HCT116 (cell line): ENCODE measurements around the gene INHBE. TPM values are rescaled to one million over a fixed set of nuclear protein-coding genes. Genes with fewer than 3 reads are reported as not detected.

Experiments used
- ATAC-seq: fragments of 200-7000 bp; cut with Tn5 transposase; 2 replicates; pipeline ENCODE4 v1.9.1; 2020; ENCODE audit warnings: mild to moderate bottlenecking, moderate library complexity
- BruUV-seq: library from RNA; stranded (reverse); fragments of 400-500 nt; replicated peaks from 2 replicates; lab custom pipeline; 2021; lab: Mats Ljungman, UMichigan
- CTCF ChIA-PET: fragments of 300-600 bp; sonication (Branson Sonifier 250); formaldehyde crosslinking; loops from one replicate; lab custom pipeline; 2021; ENCODE audit warnings: antibody characterized with exemption; lab: Charles Lee
- POLR2A ChIA-PET: fragments of 300-600, 350-600 bp; sonication (Branson Sonifier 250); formaldehyde crosslinking; loops from one replicate; lab custom pipeline; 2021; ENCODE audit warnings: antibody characterized with exemption; lab: Charles Lee
- RAD21 ChIA-PET, 2 experiments: fragments of 300-600 bp; sonication (Branson Sonifier 250); formaldehyde crosslinking; loops; one replicate each; lab custom pipeline; 2023; ENCODE audit warnings: low total read pairs in 2 of 2; ENCODE audit not compliant: uncharacterized antibody in 2 of 2, unreplicated experiment in 2 of 2, low non-redundant PET in 1 of 2; lab: Charles Lee
- DNase-seq: peaks from one replicate; pipeline ENCODE4 v3.0.0-alpha.2; 2010; ENCODE audit warnings: low read depth, low spot score
- H2AFZ ChIP-seq: fragments of 200-600 bp; shearing (Covaris generic), sonication (generic); 2 replicates; pipeline ENCODE4 v1.6.1; 2017; ENCODE audit warnings: low read depth, mixed run types, mixed read lengths, antibody characterized with exemption, low read length; ENCODE audit not compliant: poor library complexity, severe bottlenecking
- H3K27ac ChIP-seq: 2 replicates; pipeline ENCODE4 v1.5.1; 2012; ENCODE audit warnings: low read depth, low read length
- H3K27me3 ChIP-seq: fragments of 200-600 bp; sonication (generic); 2 replicates; pipeline ENCODE4 v1.6.1; 2016; ENCODE audit warnings: mixed run types, low read length, mixed read lengths; ENCODE audit not compliant: insufficient read depth
- H3K36me3 ChIP-seq, 2 experiments: fragments of 200-500 bp in 1 of 2; fragments of 200-600 bp in 1 of 2; sonication (Bioruptor generic) in 1 of 2; sonication (generic) in 1 of 2; 2 replicates each; pipeline versions ENCODE4 v1.5.1 to v1.6.1; 2014 to 2016; ENCODE audit warnings: low read length in 2 of 2, inconsistent platforms in 1 of 2, mixed read lengths in 1 of 2, mixed run types in 1 of 2; ENCODE audit not compliant: insufficient read depth in 2 of 2, control insufficient read depth in 1 of 2
- H3K4me1 ChIP-seq, 2 experiments: fragments of 200-600 bp in 1 of 2; sonication (generic) in 1 of 2; 2 replicates each; pipeline versions ENCODE4 v1.5.1 to v1.6.1; 2012 to 2017; ENCODE audit warnings: low read length in 2 of 2, inconsistent platforms in 1 of 2, mild to moderate bottlenecking in 1 of 2, mixed read lengths in 1 of 2, mixed run types in 1 of 2, moderate library complexity in 1 of 2; ENCODE audit not compliant: insufficient read depth in 2 of 2, control insufficient read depth in 1 of 2
- H3K4me2 ChIP-seq: fragments of 200-600 bp; sonication (generic); 2 replicates; pipeline ENCODE4 v1.6.1; 2017; ENCODE audit warnings: mixed run types, low read length, mixed read lengths
- H3K4me3 ChIP-seq, 2 experiments: fragments of 200-600 bp in 1 of 2; sonication (generic) in 1 of 2; replicated peaks in 1 of 2; 2 replicates each; pipeline ENCODE4 v1.5.1; 2011 to 2016; ENCODE audit warnings: low read length in 2 of 2, control low read depth in 1 of 2, low read depth in 1 of 2, mild to moderate bottlenecking in 1 of 2, mixed read lengths in 1 of 2, mixed run types in 1 of 2
- H3K79me2 ChIP-seq: fragments of 200-600 bp; sonication (generic); 2 replicates; pipeline ENCODE4 v1.6.1; 2017; ENCODE audit warnings: mild to moderate bottlenecking, mixed run types, low read length, moderate library complexity, mixed read lengths; ENCODE audit not compliant: insufficient read depth
- H3K9ac ChIP-seq: fragments of 200-600 bp; sonication (generic); 2 replicates; pipeline ENCODE4 v1.6.1; 2016; ENCODE audit warnings: low read length, mixed read lengths
- H3K9me2 ChIP-seq: fragments of 200-600 bp; sonication (generic), shearing (Covaris generic); 2 replicates; pipeline ENCODE4 v1.6.1; 2017; ENCODE audit warnings: mixed run types, mild to moderate bottlenecking, moderate library complexity; ENCODE audit not compliant: insufficient read depth
- H3K9me3 ChIP-seq, 2 experiments: fragments of 200-500 bp in 1 of 2; fragments of 200-600 bp in 1 of 2; sonication (Bioruptor generic) in 1 of 2; sonication (generic) in 1 of 2; 2 replicates each; pipeline ENCODE4 v1.6.1; 2014 to 2017; ENCODE audit warnings: low read length in 2 of 2, mixed read lengths in 2 of 2, inconsistent platforms in 1 of 2, low read depth in 1 of 2, mild to moderate bottlenecking in 1 of 2, mixed run types in 1 of 2, moderate library complexity in 1 of 2; ENCODE audit not compliant: control insufficient read depth in 1 of 2, insufficient read depth in 1 of 2
- H4K20me1 ChIP-seq: fragments of 200-600 bp; sonication (generic), shearing (Covaris generic); 2 replicates; pipeline ENCODE4 v1.6.1; 2017; ENCODE audit warnings: mixed run types, mild to moderate bottlenecking, moderate library complexity; ENCODE audit not compliant: insufficient read depth
- ATF3 ChIP-seq: IDR thresholded peaks from 2 replicates; pipeline ENCODE4 v1.6.1; 2012
- CBX3 ChIP-seq: IDR thresholded peaks from 2 replicates; pipeline ENCODE4 v1.6.1; 2012; ENCODE audit warnings: low read depth
- ELF1 ChIP-seq: IDR thresholded peaks from 2 replicates; pipeline ENCODE4 v1.6.1; 2012; ENCODE audit warnings: low read depth, borderline replicate concordance
- EZH2phosphoT487 ChIP-seq: fragments of 200-600 bp; IDR thresholded peaks from 2 replicates; pipeline ENCODE4 v1.6.1; 2018; ENCODE audit warnings: antibody characterized with exemption, borderline replicate concordance
- FOSL1 ChIP-seq: IDR thresholded peaks from 2 replicates; pipeline ENCODE4 v1.6.1; 2012; ENCODE audit warnings: low read depth
- POLR2A ChIP-seq: IDR thresholded peaks from 2 replicates; pipeline ENCODE4 v1.7.0; 2011; ENCODE audit warnings: borderline replicate concordance; ENCODE audit not compliant: insufficient read depth, insufficient read length; ENCODE audit errors: extremely low read depth
- TCF7L2 ChIP-seq: IDR thresholded peaks from 2 replicates; pipeline ENCODE4 v1.7.0; 2011; ENCODE audit warnings: borderline replicate concordance, inconsistent platforms; ENCODE audit not compliant: insufficient read depth, insufficient read length; ENCODE audit errors: extremely low read depth
- YY1 ChIP-seq: IDR thresholded peaks from 2 replicates; pipeline ENCODE4 v1.6.1; 2011; ENCODE audit warnings: low read length, low read depth, moderate library complexity, mild to moderate bottlenecking; ENCODE audit not compliant: insufficient replicate concordance; ENCODE audit errors: extremely low read depth
- ZBTB33 ChIP-seq: IDR thresholded peaks from 2 replicates; pipeline ENCODE4 v1.6.1; 2011; ENCODE audit warnings: mild to moderate bottlenecking, low read length, moderate library complexity; ENCODE audit not compliant: insufficient replicate concordance; ENCODE audit errors: extremely low read depth
- ZFX ChIP-seq: fragments of 450-650 bp; IDR thresholded peaks from 2 replicates; pipeline ENCODE4 v1.6.1; 2017
- intact Hi-C: fragments of 100-400 bp; cut with micrococcal nuclease; formaldehyde crosslinking; loops from 2 replicates; pipeline ENCODE4 v1.10.0; 2022
- total RNA-seq: library from RNA; stranded (reverse); gene quantifications from one replicate; pipeline ENCODE4 v1.2.1, GENCODE V29; 2021; ENCODE audit not compliant: unreplicated experiment

INHBE gene
- total RNA-seq, 1 experiment from 2014 or later, result 0.89 TPM

- TF ChIP-seq YY1, result peak; percentile 18
- peak; percentile 83 for TF ChIP-seq CBX3
These were observed 24.1 kb upstream of the INHBE start, which contains the start of gene R3HDM2 (continued) for GRCh38 chr12:57430931-57431566.

GRCh38 chr12:57431654-57432188 is 23.4 kb upstream of the INHBE start:
- ChIA-PET POLR2A (no interaction called here), CTCF (no interaction called here)
- peak overlapping the region; percentile 75; the same call in 1 of the 2 replicates for H3K27ac ChIP-seq
- H3K79me2 ChIP-seq, result peaks cover 18% of the 10 kb centered on the region
- intact Hi-C loops, result no loop called here
- H3K9me3 ChIP-seq, result no peaks in the 10 kb centered on the region
- H3K4me2 ChIP-seq, result peak overlapping the region; percentile 89
- no peaks in the 10 kb centered on the region for H3K36me3 ChIP-seq
- peak overlapping the region; percentile 72 to 85 for H3K4me3 ChIP-seq
- no peak for DNase-seq
- no TSS peak for BruUV-seq
- no peak for TF ChIP-seq TCF7L2
- no peak for TF ChIP-seq ATF3
- TF ChIP-seq ZFX, result no peak
- no peak for TF ChIP-seq ZBTB33
- no peak for TF ChIP-seq FOSL1
- TF ChIP-seq EZH2phosphoT487, result no peak
- no peak for TF ChIP-seq ELF1
- no peak for TF ChIP-seq POLR2A
- TF ChIP-seq, all 23 proteins: peak for 0
- peaks cover 4 to 19% of the 10 kb centered on the region in 2 experiments; a peak in 3 of 4 replicates for H3K4me1 ChIP-seq
- H2AFZ ChIP-seq, result no peak overlapping the region
- H3K9me2 ChIP-seq, result no peaks in the 10 kb centered on the region
- no peaks in the 10 kb centered on the region for H4K20me1 ChIP-seq
- peak overlapping the region; percentile 88 for H3K9ac ChIP-seq
- no peak for ATAC-seq
- RAD21 ChIA-PET, result no interaction called here
- no peaks in the 10 kb centered on the region for H3K27me3 ChIP-seq
